Parathyroid adenoma (tissue), 2 donors: ENCODE measurements around the gene AVPR1B.

Experiments
- H2AFZ ChIP-seq: fragments of 300-600 bp; sonication (generic); one replicate; pipeline ENCODE4 v1.7.0; 2017; ENCODE audit warnings: antibody characterized with exemption, mild to moderate bottlenecking
- H3K27ac ChIP-seq: fragments of 300-600 bp; sonication (generic); one replicate; pipeline ENCODE4 v1.7.0; 2017
- H3K27me3 ChIP-seq: fragments of 300-600 bp; sonication (generic); one replicate; pipeline ENCODE4 v1.7.0; 2017; ENCODE audit warnings: low read length; ENCODE audit not compliant: control insufficient read depth, insufficient read depth
- H3K36me3 ChIP-seq: fragments of 300-600 bp; sonication (generic); one replicate; pipeline ENCODE4 v1.7.0; 2017; ENCODE audit warnings: low read length; ENCODE audit not compliant: control insufficient read depth, insufficient read depth
- H3K4me1 ChIP-seq: fragments of 300-600 bp; sonication (generic); one replicate; pipeline ENCODE4 v1.7.0; 2017; ENCODE audit warnings: control low read depth
- H3K4me2 ChIP-seq: fragments of 300-600 bp; sonication (generic); one replicate; pipeline ENCODE4 v1.7.0; 2017; ENCODE audit warnings: low read length
- H3K4me3 ChIP-seq: fragments of 300-600 bp; sonication (generic); one replicate; pipeline ENCODE4 v1.7.0; 2017; ENCODE audit warnings: low read depth, low read length
- H3K79me2 ChIP-seq: fragments of 300-600 bp; sonication (generic); one replicate; pipeline ENCODE4 v1.7.0; 2017; ENCODE audit warnings: control low read depth
- H3K9ac ChIP-seq: fragments of 300-600 bp; sonication (generic); one replicate; pipeline ENCODE4 v1.7.0; 2017; ENCODE audit warnings: mild to moderate bottlenecking
- H3K9me3 ChIP-seq: fragments of 300-600 bp; sonication (generic); one replicate; pipeline ENCODE4 v1.7.0; 2017; ENCODE audit warnings: low read length; ENCODE audit not compliant: control insufficient read depth
- TF ChIP-seq, protein P1 (sequence below): fragments of 300-600 bp; sonication (generic); IDR thresholded peaks from one replicate; pipeline ENCODE4 v1.7.0; 2017; ENCODE audit warnings: antibody characterized with exemption, mild to moderate bottlenecking
- donor health status: primary hyperparathyroidism.

Gene AVPR1B

DNA sequence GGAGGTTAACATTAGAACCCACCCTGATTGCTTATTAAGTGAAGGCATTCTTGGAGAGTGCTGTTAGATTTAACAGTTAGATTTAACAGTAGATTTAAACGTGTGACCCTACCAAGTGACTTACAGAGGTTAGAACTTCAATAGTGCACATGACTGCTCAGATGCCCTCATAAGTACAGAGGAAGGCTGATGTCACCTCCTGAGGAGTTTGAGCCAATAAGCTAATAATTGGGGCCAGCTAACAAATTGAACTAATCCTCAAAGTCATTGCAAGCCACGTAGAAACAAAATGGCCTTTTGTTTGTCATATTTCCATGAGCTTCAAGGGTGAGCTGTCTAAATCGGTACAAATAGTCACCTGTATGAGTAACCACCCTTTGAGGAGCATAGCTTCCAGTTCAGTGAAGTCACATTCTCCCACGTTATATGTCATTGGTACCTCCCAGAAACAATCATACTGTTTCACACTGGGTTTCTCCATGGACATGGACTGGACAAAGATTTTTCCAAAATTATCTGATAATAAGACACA is 11.7 kb downstream of the AVPR1B start:
- Histone ChIP-seq H2AFZ (no peak overlapping the region), H3K79me2 (no peaks in the 10 kb centered on the region), H3K27me3 (no peaks in the 10 kb centered on the region), H3K4me1 (no peaks in the 10 kb centered on the region), H3K27ac (no peak overlapping the region), H3K9ac (no peak overlapping the region), H3K4me3 (no peak overlapping the region), H3K36me3 (no peaks in the 10 kb centered on the region), H3K4me2 (no peak overlapping the region), H3K9me3 (no peaks in the 10 kb centered on the region)
- TF ChIP-seq, protein P1, sequence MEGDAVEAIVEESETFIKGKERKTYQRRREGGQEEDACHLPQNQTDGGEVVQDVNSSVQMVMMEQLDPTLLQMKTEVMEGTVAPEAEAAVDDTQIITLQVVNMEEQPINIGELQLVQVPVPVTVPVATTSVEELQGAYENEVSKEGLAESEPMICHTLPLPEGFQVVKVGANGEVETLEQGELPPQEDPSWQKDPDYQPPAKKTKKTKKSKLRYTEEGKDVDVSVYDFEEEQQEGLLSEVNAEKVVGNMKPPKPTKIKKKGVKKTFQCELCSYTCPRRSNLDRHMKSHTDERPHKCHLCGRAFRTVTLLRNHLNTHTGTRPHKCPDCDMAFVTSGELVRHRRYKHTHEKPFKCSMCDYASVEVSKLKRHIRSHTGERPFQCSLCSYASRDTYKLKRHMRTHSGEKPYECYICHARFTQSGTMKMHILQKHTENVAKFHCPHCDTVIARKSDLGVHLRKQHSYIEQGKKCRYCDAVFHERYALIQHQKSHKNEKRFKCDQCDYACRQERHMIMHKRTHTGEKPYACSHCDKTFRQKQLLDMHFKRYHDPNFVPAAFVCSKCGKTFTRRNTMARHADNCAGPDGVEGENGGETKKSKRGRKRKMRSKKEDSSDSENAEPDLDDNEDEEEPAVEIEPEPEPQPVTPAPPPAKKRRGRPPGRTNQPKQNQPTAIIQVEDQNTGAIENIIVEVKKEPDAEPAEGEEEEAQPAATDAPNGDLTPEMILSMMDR, result no peak

DNA sequence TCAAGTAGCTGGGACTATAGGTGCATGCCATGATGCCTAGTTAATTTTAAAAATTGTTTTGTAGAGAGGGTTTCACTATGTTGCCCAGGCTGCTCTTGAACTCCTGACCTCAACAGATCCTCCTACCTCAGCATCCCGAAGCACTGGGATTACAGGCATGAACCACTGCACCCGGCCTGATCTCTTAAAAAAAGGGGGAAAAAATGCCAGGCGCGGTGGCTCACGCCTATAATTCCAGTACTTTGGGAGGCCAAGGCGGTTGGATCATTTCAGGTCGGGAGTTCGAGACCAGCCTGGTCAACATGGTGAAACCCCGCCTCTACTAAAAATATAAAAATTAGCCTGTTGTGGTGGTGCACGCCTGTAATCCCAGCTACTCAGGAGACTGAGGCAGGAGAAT is 13.2 kb downstream of the AVPR1B start:
- Histone ChIP-seq H3K4me2 (no peak overlapping the region), H2AFZ (no peak overlapping the region), H3K4me1 (no peaks in the 10 kb centered on the region), H3K79me2 (no peaks in the 10 kb centered on the region), H3K9me3 (no peaks in the 10 kb centered on the region), H3K27ac (no peak overlapping the region), H3K36me3 (no peaks in the 10 kb centered on the region), H3K4me3 (no peak overlapping the region), H3K27me3 (no peaks in the 10 kb centered on the region), H3K9ac (no peak overlapping the region)
- TF ChIP-seq, protein P1, result no peak

DNA sequence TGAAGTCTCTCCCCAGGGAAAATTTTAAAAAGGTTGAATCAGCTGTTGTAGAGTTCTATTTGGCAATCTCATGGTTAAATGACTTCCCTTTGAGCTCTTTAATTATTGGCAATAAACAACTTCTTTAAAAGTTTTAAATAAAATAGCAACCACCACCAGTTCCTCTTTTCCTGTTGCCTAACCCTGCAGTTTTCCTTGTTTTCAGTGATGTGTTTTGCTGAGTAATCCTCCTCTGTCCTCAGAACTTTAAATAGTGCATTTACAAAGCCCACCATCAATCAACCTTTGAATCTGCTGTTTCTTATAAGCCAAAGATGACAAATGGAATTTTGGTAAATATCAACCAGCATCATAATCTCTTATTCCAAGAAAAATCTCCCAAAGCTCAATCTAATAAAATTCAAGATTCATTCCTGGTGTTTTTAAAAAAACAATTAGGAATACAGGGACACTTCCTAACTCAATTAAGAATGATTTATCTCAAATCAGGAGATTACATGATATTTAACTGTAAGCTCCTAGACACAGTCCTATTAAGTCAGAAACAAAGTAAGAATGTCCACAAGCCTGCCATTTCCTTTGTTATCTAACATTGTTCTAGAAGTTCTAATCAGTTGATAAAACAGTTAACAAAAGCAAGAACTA is 14.8 kb downstream of the AVPR1B start:
- no peaks in the 10 kb centered on the region for H3K4me1 ChIP-seq
- H3K9me3 ChIP-seq, result no peaks in the 10 kb centered on the region
- H3K27me3 ChIP-seq, result no peaks in the 10 kb centered on the region
- H3K4me2 ChIP-seq, result no peak overlapping the region
- TF ChIP-seq, protein P1, result no peak
- no peak overlapping the region for H3K4me3 ChIP-seq
- H3K9ac ChIP-seq, result no peak overlapping the region
- H3K79me2 ChIP-seq, result no peaks in the 10 kb centered on the region
- H3K36me3 ChIP-seq, result no peaks in the 10 kb centered on the region
- H3K27ac ChIP-seq, result no peak overlapping the region
- no peak overlapping the region for H2AFZ ChIP-seq

DNA sequence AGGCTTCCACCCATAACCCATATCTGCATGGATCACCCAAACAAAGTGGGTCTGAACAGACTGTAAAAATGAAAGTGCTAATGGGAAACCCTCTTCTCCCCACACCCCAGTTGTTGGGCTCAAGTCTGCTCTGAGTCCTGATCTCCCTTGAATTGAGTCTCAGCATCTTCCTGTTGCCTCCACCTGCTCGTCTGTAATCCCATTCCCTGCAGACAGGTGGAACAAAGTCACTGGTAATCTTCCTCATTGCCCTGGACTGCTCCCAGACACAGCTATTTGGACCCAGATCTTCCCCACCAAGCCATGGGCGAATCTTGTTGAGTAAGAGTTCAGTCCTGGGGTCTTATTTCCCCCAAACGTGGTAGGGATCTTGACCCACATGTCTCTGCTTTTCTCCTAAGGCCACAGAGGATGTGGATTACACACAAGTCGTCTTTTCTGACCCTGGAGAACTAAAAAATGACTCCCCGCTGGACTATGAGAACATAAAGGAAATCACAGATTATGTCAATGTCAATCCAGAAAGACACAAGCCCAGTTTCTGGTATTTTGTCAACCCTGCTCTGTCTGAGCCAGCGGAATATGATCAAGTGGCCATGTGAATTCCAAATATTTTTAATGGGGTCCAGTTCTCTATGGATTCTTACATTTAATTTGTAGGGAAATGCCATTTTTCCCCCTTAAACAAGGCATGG is 15.7 kb downstream of the AVPR1B start:
- Histone ChIP-seq H3K4me3 (no peak overlapping the region), H3K27me3 (no peaks in the 10 kb centered on the region), H3K9me3 (no peaks in the 10 kb centered on the region), H3K4me1 (no peaks in the 10 kb centered on the region), H3K27ac (no peak overlapping the region), H3K79me2 (no peaks in the 10 kb centered on the region), H3K9ac (no peak overlapping the region), H3K36me3 (no peaks in the 10 kb centered on the region), H2AFZ (no peak overlapping the region), H3K4me2 (no peak overlapping the region)
- TF ChIP-seq, protein P1, result no peak
